ENCODE data around the gene CPT1A. TPM values are rescaled to one million over a fixed set of nuclear protein-coding genes. Genes with fewer than 3 reads are reported as not detected.

The CPT1A gene
- total and polyA plus RNA-seq, 3 donors from 2014 or later = 39.2 to 58.5 (median 49.1) TPM

DNA sequence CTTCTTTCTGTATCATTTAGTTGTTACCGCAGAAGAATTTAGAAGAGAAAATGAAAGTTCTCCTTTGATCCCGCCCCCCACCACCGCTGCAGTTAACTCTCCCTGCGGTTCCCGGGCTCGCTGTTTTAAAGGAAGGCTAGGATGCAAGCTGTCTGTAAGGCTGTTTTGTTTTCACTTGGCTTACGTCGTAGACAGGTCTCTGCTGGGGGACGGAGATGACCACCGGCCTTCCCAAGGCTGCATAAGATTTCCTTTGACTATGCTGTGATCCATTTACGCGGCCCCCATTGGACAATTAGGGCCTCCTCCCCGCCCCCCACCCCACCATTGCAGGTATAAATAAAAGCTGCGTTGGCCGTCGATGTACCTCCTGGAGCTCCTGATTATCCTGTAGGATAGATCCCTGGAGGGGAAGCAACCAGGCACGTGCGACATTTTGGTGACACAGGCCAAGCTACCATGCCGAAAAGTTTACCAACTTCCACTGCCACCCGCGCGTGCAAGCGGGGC is 1.4 kb upstream of the CPT1A start:
- WGBS, 2 donors = 6 to 11% methylated on average over 23 of the region's 23 CpGs

DNA sequence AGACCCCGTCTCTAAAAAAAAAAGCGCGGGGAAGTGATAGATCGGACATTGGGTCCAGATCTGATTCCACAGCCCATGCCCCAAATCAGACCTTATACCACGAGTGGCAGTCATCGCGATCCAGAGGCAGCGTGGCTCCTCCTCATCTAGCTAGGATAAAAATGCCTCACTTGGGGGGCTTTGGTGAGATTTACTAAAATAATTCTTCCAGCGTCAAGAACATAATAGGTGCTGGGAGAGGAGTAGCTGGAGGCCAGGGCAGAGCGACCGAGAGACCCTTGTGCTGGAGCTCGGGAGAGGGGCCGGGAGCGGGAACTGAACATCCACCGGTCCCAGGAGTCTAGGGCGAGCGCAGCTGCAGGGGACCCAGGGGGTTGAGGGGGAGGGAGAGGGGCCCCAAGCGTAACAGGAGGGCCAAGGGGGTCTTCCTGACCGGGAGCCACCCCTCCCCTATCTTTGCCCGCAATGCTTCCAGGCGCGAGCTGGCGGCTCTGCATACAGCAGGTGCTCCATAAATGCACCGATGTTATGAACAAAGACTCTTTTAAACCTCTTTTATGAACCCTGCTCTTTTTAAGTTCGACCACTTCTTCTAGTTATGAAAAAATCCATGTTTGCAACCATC is 823 bp upstream of the CPT1A start:
- DNase-seq = no peak
- peak overlapping the region; percentile 76 to 85 for H3K4me3 ChIP-seq
- H3K36me3 ChIP-seq (ENCODE audit: low read depth, missing control alignments) = no peaks in the 10 kb centered on the region
- H3K4me1 ChIP-seq = peaks cover 50% of the 10 kb centered on the region
- no peak for TF ChIP-seq POLR2A (IDR thresholded peaks at IDR 0.05)
- TF ChIP-seq, protein P1, sequence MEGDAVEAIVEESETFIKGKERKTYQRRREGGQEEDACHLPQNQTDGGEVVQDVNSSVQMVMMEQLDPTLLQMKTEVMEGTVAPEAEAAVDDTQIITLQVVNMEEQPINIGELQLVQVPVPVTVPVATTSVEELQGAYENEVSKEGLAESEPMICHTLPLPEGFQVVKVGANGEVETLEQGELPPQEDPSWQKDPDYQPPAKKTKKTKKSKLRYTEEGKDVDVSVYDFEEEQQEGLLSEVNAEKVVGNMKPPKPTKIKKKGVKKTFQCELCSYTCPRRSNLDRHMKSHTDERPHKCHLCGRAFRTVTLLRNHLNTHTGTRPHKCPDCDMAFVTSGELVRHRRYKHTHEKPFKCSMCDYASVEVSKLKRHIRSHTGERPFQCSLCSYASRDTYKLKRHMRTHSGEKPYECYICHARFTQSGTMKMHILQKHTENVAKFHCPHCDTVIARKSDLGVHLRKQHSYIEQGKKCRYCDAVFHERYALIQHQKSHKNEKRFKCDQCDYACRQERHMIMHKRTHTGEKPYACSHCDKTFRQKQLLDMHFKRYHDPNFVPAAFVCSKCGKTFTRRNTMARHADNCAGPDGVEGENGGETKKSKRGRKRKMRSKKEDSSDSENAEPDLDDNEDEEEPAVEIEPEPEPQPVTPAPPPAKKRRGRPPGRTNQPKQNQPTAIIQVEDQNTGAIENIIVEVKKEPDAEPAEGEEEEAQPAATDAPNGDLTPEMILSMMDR (IDR thresholded peaks at IDR 0.05) = no peak
- H3K9me3 ChIP-seq = no peaks in the 10 kb centered on the region
- intact Hi-C loops (cut with DNase I; ENCODE audit: low total_unique reads) = no loop called here
- H3K27ac ChIP-seq = peak overlapping the region in 1 of 2 donors; percentile 80
- WGBS, 2 donors = 16 to 33% methylated on average over 18 to 25 of the region's 25 CpGs
- no peaks in the 10 kb centered on the region for H3K27me3 ChIP-seq

More for the DNA sequence above, 1.4 kb upstream of the CPT1A start:
- TF ChIP-seq POLR2A (IDR thresholded peaks at IDR 0.05) = no peak
- TF ChIP-seq, protein P1 (IDR thresholded peaks at IDR 0.05) = no peak
- H3K27me3 ChIP-seq = no peaks in the 10 kb centered on the region
- H3K4me1 ChIP-seq = peaks cover 44% of the 10 kb centered on the region
- no peaks in the 10 kb centered on the region for H3K9me3 ChIP-seq
- intact Hi-C loops (cut with DNase I; ENCODE audit: low total_unique reads) = no loop called here
- DNase-seq = no peak
- H3K36me3 ChIP-seq (ENCODE audit: low read depth, missing control alignments) = no peaks in the 10 kb centered on the region
- H3K27ac ChIP-seq = no peak overlapping the region
- H3K4me3 ChIP-seq = peak overlapping the region; percentile 76 to 85

DNA sequence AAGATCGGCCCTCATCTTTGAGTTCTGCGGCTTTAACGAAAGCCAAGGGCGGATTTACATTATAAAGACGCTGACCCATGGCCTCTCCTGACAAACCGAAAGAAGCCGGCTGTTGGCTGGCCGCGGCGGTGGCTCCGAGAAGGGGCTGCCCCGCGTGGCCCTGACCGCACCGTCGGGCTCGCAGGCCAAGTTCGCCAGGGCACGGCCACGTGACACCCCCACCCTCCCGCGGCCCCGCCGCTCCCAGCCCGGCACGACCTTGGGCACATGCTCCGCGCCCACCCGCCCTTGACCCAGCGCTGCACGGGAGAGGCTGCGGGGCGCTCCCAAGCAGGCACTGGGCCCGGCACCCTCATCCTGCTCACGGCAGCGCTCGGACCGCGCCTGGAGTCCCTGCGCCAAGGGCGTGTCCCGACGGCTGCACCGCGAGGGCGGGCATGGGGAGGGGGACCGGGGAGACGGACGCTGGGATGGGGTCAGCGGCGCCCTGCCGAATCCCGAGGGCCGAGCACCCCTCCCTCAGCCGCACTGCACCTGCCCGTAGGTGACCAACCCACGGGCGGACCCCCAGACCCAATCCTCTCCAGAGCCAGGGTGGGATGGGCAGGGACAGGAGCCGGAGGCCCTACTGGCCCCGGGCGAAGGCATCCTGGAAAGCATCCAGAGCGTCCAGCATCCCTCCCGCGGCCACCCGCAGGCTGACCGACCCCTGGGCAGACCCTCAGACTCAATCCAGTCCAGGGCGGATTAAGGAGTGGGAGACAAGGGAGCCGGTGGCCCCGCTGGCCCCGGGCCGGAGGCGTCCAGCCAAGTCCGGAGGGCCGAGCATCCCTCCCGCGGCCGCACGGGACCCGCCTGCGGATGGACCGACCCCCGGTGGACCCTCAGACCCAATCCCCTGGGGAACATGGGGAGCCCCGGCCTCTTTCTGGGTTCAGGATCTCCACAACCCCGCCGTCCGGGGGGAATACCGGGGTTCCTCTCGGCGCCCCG is 759 bp downstream of the CPT1A start:
- TF ChIP-seq POLR2A (IDR thresholded peaks at IDR 0.05) = no peak
- TF ChIP-seq, protein P1 (IDR thresholded peaks at IDR 0.05) = no peak
- 1 to 2% methylated on average over 11 to 80 of the region's 90 CpGs for WGBS, 2 donors
- Histone ChIP-seq H3K4me1 (peaks cover 58% of the 10 kb centered on the region), H3K27me3 (no peaks in the 10 kb centered on the region), H3K36me3 (ENCODE audit: low read depth, missing control alignments) (no peaks in the 10 kb centered on the region), H3K4me3 (peak overlapping the region; percentile 76 to 85), H3K9me3 (no peaks in the 10 kb centered on the region), H3K27ac (peak overlapping the region; percentile 53 to 80)
- DNase-seq = peak; percentile 69
- intact Hi-C loops (cut with DNase I; ENCODE audit: low total_unique reads) = no loop called here

DNA sequence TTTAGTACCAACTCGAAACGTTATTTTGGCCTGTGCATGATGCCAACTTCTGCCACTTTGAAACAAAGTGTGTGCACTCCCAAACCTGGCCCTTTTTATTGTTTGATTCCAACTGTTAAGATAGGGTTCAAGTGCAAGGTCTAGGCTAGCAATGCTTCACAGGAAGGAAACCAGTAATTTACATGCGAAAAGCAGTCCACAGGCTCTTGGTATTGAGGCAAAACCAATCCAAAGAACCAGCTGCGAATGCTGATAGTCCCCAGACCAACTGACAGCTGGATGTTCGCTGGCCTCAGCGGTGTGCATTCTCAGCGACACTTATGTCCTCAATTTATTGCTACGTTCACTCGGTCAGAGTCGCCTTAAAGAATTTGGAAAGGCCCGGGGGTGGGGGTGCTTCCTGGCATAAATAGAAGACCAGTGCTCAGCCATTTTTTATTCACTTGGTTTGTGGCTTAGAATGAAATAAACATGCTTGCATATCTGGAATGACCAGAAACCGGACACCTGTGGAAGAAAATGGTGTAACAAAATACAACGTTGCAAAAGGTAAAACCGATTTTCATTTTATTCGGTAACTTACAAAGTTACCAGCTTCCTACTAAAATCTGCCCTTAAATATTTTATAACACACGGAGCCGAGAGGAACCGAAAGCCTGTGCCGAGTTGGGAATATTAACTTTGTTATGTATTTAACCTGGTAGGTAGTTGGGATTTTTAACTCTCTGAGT is 1.6 kb downstream of the CPT1A start:
- Histone ChIP-seq H3K36me3 (ENCODE audit: low read depth, missing control alignments) (no peaks in the 10 kb centered on the region), H3K9me3 (no peaks in the 10 kb centered on the region), H3K4me3 (peak overlapping the region; percentile 76 to 85), H3K4me1 (peaks cover 57% of the 10 kb centered on the region), H3K27me3 (no peaks in the 10 kb centered on the region), H3K27ac (peak overlapping the region; percentile 63 to 80)
- DNase-seq = no peak
- no peak for TF ChIP-seq POLR2A (IDR thresholded peaks at IDR 0.05)
- TF ChIP-seq, protein P1 (IDR thresholded peaks at IDR 0.05) = no peak
- 2 to 3% methylated on average over 19 of the region's 19 CpGs for WGBS, 2 donors
- intact Hi-C loops (cut with DNase I; ENCODE audit: low total_unique reads) = no loop called here

Data from testis (tissue), 3 donors.